ENCODE measurements around the gene SPDYE1.

SPDYE1 gene

DNA sequence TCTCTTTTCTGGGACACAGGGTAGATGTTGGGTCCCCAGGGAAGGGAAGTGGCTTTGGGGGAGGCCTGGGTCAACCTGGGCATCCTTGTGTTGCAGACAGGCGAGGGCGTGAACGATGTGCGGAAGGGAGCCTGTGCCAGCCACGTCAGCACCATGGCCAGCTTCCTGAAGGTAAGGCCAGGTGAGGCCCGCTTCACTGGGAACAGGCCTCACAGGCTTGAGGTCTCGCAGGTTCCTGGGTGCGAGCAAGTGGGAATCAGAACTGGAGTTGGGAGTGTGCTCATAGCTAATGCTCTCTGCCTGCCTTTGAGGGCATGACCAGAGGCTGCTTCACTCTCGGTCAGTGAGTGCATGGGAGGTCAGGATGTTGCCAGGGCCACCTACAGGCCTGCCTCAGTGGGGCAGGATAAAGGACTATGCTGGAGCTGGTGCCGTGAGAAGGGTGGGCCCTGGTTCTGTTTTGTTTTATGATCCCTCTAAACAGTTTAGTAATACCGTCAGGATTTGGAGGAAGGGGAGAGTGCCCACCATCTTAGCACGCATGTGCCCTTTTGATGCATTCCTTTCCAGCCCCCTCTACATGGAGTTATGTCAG is 55.2 kb downstream of the SPDYE1 start:
- H3K4me3 ChIP-seq (ENCODE audit: low read length, poor library complexity, severe bottlenecking) = no peak overlapping the region
- no peaks in the 10 kb centered on the region for H3F3A ChIP-seq (ENCODE audit: low read depth)
- H3K79me2 ChIP-seq (ENCODE audit: insufficient read depth, low read length) = peaks cover 36% of the 10 kb centered on the region; the same call in 1 of the 2 replicates
- H3K9ac ChIP-seq (ENCODE audit: low read depth, low read length, poor library complexity, severe bottlenecking) = no peak overlapping the region
- TF ChIP-seq, protein P1, sequence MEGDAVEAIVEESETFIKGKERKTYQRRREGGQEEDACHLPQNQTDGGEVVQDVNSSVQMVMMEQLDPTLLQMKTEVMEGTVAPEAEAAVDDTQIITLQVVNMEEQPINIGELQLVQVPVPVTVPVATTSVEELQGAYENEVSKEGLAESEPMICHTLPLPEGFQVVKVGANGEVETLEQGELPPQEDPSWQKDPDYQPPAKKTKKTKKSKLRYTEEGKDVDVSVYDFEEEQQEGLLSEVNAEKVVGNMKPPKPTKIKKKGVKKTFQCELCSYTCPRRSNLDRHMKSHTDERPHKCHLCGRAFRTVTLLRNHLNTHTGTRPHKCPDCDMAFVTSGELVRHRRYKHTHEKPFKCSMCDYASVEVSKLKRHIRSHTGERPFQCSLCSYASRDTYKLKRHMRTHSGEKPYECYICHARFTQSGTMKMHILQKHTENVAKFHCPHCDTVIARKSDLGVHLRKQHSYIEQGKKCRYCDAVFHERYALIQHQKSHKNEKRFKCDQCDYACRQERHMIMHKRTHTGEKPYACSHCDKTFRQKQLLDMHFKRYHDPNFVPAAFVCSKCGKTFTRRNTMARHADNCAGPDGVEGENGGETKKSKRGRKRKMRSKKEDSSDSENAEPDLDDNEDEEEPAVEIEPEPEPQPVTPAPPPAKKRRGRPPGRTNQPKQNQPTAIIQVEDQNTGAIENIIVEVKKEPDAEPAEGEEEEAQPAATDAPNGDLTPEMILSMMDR (conservative IDR thresholded peaks at IDR 0.05; ENCODE audit: low read length) = no peak
- TF ChIP-seq EZH2phosphoT487 (IDR thresholded peaks at IDR 0.05; ENCODE audit: borderline replicate concordance) = no peak
- H3K9me2 ChIP-seq (replicated peaks; ENCODE audit: low read depth, low read length) = no peaks in the 10 kb centered on the region
- no peaks in the 10 kb centered on the region for H3K9me3 ChIP-seq (ENCODE audit: insufficient read depth, low read depth, low read length)
- H3K27me3 ChIP-seq (ENCODE audit: insufficient read depth, low read length, poor library complexity, severe bottlenecking) = no peaks in the 10 kb centered on the region
- H3K4me2 ChIP-seq (ENCODE audit: low read depth, low read length, poor library complexity, severe bottlenecking) = no peak overlapping the region
- peaks cover 6% of the 10 kb centered on the region for H3K4me1 ChIP-seq (ENCODE audit: insufficient read depth, low read length, poor library complexity, severe bottlenecking)
- no peak overlapping the region for H2AFZ ChIP-seq (ENCODE audit: low read length)
- H4K20me1 ChIP-seq (ENCODE audit: insufficient read depth, low read length, poor library complexity, severe bottlenecking) = peaks cover 8% of the 10 kb centered on the region
- H3K36me3 ChIP-seq (ENCODE audit: insufficient read depth, low read length) = peaks cover 53% of the 10 kb centered on the region; the same call in 1 of the 2 replicates

DNA sequence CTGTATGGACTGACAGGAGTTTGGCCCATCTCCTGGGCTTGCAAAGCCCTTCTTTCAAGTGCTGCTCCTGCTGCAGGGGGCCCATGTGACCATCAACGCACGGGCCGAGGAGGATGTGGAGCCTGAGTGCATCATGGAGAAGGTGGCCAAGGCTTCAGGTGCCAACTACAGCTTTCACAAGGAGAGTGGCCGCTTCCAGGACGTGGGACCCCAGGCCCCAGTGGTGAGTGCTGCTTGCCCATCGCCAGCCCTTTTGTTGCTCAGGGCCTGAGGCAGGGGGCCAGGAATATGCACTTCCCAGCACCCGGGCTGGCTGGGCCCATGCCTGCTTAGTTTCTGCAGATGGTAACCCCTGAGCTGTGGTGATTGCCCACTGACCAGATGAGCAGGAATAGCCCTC is 59.0 kb downstream of the SPDYE1 start:
- Histone ChIP-seq H3K9me3 (ENCODE audit: insufficient read depth, low read depth, low read length) (no peaks in the 10 kb centered on the region), H3K79me2 (ENCODE audit: insufficient read depth, low read length) (peaks cover 6% of the 10 kb centered on the region; the same call in 1 of the 2 replicates), H3K4me2 (ENCODE audit: low read depth, low read length, poor library complexity, severe bottlenecking) (no peak overlapping the region), H3K4me1 (ENCODE audit: insufficient read depth, low read length, poor library complexity, severe bottlenecking) (no peaks in the 10 kb centered on the region), H3K4me3 (ENCODE audit: low read length, poor library complexity, severe bottlenecking) (no peak overlapping the region), H3K9ac (ENCODE audit: low read depth, low read length, poor library complexity, severe bottlenecking) (no peak overlapping the region), H3K36me3 (ENCODE audit: insufficient read depth, low read length) (peaks cover 70% of the 10 kb centered on the region; the same call in 1 of the 2 replicates), H4K20me1 (ENCODE audit: insufficient read depth, low read length, poor library complexity, severe bottlenecking) (no peaks in the 10 kb centered on the region), H3F3A (ENCODE audit: low read depth) (no peaks in the 10 kb centered on the region), H3K27me3 (ENCODE audit: insufficient read depth, low read length, poor library complexity, severe bottlenecking) (no peaks in the 10 kb centered on the region), H3K9me2 (replicated peaks; ENCODE audit: low read depth, low read length) (no peaks in the 10 kb centered on the region), H2AFZ (ENCODE audit: low read length) (no peak overlapping the region)
- TF ChIP-seq, protein P1 (conservative IDR thresholded peaks at IDR 0.05; ENCODE audit: low read length) = no peak
- TF ChIP-seq EZH2phosphoT487 (IDR thresholded peaks at IDR 0.05; ENCODE audit: borderline replicate concordance) = no peak

DNA sequence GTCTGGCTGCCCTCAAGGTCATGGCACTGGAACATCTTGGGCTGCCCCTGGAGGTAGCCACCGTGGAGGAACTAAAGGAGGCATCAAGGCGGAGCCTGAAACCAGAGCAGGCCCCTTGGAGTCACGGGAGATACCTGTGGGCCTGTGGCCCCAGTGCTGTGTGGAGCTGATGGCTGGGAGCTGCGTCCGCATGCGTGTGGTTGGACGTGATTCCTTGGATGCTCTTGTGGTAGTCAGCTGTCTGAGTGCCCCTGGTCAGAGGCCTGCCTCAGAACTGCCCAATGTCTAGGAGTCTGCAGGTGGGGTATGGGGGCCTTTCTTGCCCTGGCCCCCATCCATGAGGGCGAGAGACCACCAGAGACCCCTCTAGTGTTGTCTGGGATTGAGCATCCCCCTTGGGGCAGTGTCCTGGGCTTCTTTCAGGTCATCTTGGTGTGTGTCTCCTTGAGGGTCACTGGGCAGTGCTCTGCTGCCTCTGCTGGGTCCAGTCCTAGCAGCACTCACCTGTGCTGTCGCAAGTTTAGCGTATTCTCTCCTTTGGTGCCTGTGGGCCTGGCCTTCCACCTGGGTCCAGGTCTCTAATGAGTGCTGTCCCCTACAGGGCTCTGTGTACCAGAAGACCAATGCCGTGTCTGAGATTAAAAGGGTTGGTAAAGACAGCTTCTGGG is 59.6 kb downstream of the SPDYE1 start:
- Histone ChIP-seq H3K27me3 (ENCODE audit: insufficient read depth, low read length, poor library complexity, severe bottlenecking) (no peaks in the 10 kb centered on the region), H3K4me2 (ENCODE audit: low read depth, low read length, poor library complexity, severe bottlenecking) (no peak overlapping the region), H3F3A (ENCODE audit: low read depth) (no peaks in the 10 kb centered on the region), H2AFZ (ENCODE audit: low read length) (no peak overlapping the region), H3K79me2 (ENCODE audit: insufficient read depth, low read length) (peaks cover 6% of the 10 kb centered on the region; the same call in 1 of the 2 replicates), H3K4me3 (ENCODE audit: low read length, poor library complexity, severe bottlenecking) (no peak overlapping the region), H3K9me2 (replicated peaks; ENCODE audit: low read depth, low read length) (no peaks in the 10 kb centered on the region), H3K4me1 (ENCODE audit: insufficient read depth, low read length, poor library complexity, severe bottlenecking) (no peaks in the 10 kb centered on the region), H4K20me1 (ENCODE audit: insufficient read depth, low read length, poor library complexity, severe bottlenecking) (no peaks in the 10 kb centered on the region), H3K9me3 (ENCODE audit: insufficient read depth, low read depth, low read length) (no peaks in the 10 kb centered on the region), H3K9ac (ENCODE audit: low read depth, low read length, poor library complexity, severe bottlenecking) (no peak overlapping the region), H3K36me3 (ENCODE audit: insufficient read depth, low read length) (peaks cover 70% of the 10 kb centered on the region; the same call in 1 of the 2 replicates)
- TF ChIP-seq EZH2phosphoT487 (IDR thresholded peaks at IDR 0.05; ENCODE audit: borderline replicate concordance) = no peak
- TF ChIP-seq, protein P1 (conservative IDR thresholded peaks at IDR 0.05; ENCODE audit: low read length) = no peak
